ENCODE results near the gene HNRNPH3. TPM values are rescaled to one million over a fixed set of nuclear protein-coding genes. Genes with fewer than 3 reads are reported as not detected.
"Not testable (repeated sequence)": the region's sequence is repeated elsewhere in the genome, so short reads cannot be mapped to it uniquely, and the experiment has no call there.

The HNRNPH3 gene
- 19.3 and 22.0 TPM in 2 replicates for total RNA-seq
- polyA plus RNA-seq (2012): 136 TPM

DNA sequence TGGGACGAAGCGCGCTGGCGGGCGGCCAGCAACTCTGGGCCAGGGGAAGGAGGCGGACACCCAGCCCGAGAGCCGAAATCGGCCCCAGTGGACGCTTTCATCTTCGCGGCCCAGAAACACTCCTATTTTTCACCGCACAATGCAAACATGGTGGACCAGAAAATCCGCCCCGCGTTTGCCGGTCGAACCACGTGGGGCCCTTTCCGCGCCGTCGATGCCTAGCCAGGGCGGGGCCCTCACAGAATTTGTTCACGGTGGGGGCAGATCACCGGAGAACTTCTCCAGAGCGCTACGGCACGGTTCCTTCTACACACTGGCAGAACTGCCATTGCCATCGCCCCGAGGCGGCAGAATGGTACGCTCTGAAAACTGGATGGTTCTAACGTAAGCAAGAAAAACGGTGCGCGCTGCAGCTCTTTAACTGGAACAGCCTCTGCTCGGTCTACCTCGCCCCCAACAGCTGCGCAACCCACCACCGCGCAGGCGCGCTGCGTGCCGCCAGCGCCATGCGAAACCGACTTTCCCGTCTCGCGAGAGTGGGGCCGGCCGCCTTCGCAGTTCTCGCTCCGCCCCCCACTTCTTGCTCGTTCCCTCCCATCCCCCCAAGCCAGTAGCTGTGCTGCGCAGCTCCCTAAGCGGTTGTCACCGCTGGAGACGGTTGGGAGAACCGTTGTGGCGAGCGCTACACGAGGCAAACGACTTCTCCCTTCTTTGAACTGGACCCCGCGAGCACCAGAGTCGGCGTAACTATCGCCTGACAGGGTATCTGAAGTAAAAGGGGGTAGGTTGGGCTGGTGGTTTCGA is at the start of gene HNRNPH3:
HNRNPH3 (plus strand) TSS at position 610 of the 804 bp plus-strand sequence. CDS start 5,158 bp downstream, outside the sequence.
- peak; percentile 98 for DNase-seq (ENCODE audit: low read depth)

DNA sequence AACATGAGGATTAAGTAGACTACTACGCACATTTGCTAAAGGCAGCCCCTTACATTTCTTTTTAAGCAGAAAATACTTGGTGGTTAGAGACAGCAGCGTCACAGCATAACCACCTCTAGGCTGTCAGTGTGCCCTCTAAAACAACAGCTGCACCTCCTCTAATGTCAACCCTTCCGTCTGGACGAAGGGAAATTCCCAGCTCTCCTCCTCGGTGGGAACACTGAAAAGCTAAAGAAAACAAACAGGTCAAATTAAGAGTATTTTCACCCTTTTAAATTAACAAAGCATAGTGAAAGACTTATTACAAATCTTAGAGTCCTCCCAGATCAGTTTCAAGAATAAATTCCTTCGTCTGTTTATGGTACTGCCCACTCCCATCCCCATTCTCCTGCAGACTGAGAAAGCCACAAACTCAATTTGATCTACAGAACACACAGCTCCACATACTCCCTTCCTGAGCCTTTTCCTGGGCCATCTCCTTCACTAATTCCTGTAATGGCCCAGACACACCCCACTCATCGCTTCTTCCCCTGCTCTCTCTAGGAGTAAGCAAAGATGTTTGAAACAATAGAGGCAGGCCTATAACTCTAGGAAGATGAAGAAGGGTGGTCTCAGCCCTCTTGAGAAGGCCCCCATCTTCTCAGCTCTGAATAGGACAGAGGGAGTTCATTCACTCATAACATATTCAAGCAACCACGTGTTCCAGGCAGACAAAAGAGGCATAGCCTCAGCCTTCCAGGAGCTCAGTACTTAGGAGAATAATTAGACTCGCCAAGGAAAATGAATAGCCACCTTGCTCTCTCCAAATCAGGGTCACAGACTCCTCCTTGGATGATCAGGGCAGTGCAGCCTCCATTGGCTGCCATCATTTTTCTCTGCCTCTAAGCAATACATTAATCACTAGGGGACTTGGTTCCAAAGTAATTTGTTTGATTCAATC is 47.5 kb upstream of the HNRNPH3 start:
- DNase-seq (ENCODE audit: low read depth): peak; percentile 89

DNA sequence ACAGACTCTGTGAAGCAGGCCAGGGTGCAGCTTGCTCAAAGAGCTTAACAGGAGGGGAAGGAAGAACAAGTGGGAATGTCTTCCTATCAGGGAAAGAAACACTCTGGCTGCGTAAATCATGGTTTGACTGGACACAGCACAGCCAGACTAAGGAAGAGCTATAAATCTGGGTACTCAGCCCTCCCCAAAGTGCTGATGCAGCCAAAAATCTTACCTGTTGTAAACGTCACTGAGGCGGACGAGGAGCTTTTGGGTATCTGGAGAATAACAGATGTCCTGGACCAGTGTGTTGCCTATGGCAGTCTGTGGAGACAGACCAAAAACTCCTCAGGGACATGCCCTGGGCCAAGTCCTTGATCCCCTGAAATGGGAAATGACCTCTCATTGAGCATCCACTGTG is 43.1 kb upstream of the HNRNPH3 start:
- DNase-seq (ENCODE audit: low read depth): no peak

GRCh38 chr10:68290736-68291135 is 41.1 kb upstream of the HNRNPH3 start:
- no peak for DNase-seq (ENCODE audit: low read depth)

- DNase-seq (ENCODE audit: low read depth): no peak
Observed at GRCh38 chr10:68296843-68297663, 34.8 kb upstream of the HNRNPH3 start.

- DNase-seq (ENCODE audit: low read depth): no peak
Observed at GRCh38 chr10:68301301-68301700, 30.6 kb upstream of the HNRNPH3 start.

- DNase-seq (ENCODE audit: low read depth): peak; percentile 74
Observed at GRCh38 chr10:68301790-68302502, 29.9 kb upstream of the HNRNPH3 start.

GRCh38 chr10:68302503-68302823 is 29.4 kb upstream of the HNRNPH3 start:
- no peak for DNase-seq (ENCODE audit: low read depth)

DNA sequence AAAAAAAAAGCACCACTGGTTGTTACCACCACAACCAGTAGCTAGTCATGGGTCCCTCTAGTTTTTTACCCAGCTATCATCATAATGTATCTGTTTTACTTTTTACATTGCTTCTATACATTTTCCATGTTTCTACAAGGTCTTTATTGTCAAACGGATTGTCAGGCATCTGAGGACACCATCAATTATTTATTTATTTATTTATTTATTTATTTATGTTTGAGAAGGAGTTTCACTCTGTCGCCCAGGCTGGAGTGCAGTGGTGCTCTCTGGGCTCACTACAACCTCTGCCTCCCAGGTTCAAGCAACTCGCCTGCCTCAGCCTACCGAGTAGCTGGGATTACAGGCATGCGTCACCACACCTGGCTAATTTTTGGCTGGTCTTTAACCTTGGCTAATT is 29.0 kb upstream of the HNRNPH3 start:
- DNase-seq (ENCODE audit: low read depth): no peak

DNA sequence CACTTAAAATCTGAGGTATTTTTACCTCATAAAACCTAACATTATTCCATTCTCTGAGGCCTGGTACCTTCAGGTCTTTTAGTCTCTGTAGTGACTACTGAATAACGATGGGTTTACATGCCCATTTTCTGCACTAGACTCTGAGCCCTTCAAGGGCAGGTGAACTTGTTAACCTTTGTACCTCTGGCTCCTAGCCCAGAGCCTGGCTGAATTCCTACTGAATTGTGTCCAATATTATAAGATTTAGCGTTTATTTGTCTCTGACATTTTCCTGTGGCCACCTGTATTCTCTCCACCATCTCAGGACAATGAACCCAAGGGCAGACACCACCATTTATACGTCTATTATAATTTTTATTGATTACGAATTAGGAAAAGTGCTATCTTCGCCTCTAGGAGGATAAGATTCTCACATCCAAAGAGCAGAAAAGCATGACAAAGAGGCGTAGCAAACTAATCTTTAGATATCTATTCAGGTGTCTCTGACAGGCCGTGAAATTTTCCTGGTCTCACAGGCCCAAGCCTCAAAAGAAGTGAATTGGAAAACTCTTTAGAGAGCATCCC is 27.9 kb upstream of the HNRNPH3 start:
- no peak for DNase-seq (ENCODE audit: low read depth)

- DNase-seq (ENCODE audit: low read depth): no peak
Observed at GRCh38 chr10:68305854-68306253, 26.0 kb upstream of the HNRNPH3 start.

DNA sequence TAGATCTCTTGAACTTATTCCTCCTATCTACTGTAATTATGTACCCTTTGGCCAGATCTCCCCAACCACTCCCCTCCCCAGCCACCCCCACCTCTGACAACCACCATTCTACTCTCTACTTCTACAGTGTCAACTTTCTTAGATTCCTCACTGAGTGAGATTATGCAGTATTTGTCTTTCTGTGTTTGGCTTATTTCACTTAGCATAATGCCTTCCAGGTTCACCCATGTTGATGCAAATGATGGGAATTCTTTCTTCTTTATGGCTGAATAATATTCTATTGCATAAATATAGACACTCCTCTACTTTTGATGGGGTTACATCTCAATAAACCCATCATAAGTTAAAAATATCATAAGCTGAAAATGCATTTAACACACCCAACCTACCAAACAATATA is 21.3 kb upstream of the HNRNPH3 start:
- DNase-seq (ENCODE audit: low read depth): no peak

DNA sequence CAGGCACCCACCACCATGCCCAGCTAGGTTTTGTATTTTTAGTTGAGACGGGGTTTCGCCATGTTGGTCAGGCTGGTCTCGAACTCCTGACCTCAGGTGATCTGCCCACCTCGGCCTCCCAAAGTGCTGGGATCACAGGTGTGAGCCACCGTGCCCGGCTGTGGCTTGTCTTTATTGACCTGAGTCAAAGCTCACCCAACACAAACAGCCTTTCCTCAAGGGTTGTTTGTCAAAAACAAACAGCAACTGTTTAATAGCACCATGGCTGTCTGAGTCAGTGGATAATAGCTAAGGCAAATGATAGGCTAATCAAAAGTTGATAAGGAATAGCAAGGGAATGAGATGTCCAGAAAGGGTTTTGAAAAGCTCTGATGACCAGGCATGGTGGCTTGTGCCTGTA is 16.9 kb upstream of the HNRNPH3 start:
- not testable (repeated sequence) for DNase-seq (ENCODE audit: low read depth)

DNA sequence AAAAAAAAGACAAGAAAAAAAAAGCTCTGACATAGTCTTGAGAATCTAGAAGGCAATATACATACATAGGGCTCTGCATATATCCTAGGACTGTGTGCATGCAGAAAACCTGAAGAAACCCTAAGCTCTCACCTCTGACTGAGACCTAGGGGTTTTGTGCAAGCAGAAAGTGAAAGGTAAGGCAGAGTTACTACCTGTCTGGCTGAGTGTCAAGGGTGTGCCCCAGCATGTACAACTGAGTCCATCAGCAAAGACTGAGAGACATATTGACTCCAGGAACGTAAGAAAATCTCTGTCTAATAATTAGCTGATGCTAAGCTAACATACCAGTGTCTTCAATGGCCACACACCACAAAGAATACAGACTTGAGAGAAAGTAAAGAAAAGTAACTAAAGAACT is 16.3 kb upstream of the HNRNPH3 start:
- no peak for DNase-seq (ENCODE audit: low read depth)

DNA sequence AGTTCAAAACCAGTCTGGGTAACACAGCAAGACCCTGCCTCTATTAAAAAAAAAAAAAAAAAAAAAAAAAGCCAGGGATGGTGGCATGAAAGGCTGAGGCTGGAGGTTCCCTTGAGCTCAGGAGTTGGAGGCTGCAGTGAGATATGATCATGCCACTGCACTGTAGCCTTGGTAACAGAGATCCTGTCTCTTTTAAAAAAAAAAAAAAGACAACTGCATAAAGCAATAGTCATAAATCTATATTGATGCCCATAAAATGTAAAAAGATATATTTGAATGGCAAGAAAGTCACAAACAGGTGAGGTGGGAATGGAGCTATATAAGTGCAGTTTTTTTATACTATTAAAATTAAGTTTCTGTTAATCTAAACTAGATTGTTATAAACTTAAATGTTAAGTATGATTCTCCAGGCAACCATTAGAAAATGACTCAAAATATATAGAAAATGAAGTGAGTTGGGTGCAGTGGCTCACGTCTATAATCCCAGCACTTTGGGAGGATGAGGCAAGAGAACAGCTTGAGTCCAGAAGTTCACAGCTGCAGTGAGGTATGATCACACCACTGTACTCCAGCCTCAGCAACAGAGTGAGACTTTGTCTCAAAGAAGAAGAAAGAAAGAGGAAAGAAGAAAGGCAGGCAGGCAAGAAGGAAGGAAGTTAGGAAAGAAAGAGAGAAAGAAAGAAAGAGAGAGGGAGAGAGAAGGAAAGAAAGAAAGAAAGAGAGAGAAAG is 13.4 kb upstream of the HNRNPH3 start:
- no peak for DNase-seq (ENCODE audit: low read depth)

GRCh38 chr10:68324396-68324795 is 7.5 kb upstream of the HNRNPH3 start:
- DNase-seq (ENCODE audit: low read depth): not testable (repeated sequence)

DNA sequence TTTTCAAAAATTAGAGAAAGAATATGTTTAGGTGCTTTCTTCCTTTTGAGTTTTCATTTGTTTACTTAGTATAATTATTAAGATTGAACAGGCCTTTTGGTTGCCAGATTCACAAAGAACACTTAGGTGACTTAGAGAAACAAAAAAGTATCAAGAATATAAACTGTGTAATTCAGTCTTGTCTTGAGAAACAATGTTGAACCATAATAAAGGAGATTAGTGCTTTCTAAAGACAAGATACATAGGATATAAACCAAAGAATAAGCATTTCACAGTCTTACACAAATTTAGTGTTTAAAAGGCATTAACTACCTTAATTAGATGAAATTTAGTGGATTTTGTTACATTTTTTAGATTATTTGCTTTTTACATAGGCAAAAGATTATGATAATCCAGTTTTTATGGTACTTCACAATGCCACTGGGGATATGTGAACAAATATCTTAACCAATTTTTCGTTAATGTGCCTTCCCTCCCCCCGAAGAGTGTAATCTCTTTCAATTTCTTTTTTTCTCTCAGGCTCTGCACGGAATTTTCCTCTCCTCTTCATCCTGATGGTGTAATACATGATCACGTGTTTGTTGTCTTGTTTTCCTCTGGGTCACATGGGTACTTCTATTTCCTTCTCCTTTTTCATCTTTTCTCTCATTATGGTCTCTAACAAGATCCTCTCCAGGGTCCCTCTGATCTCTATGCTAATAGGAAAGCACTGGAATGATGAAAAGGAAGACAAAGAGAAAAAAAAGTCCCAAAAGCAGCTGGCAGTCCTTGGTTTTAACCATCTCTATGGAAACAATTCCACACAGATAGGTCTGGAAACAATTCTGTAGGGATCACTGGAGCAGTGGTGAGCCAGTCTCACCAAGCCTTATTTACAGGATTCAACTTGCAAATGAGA is 3.7 kb upstream of the HNRNPH3 start:
- DNase-seq (ENCODE audit: low read depth): peak; percentile 82

DNA sequence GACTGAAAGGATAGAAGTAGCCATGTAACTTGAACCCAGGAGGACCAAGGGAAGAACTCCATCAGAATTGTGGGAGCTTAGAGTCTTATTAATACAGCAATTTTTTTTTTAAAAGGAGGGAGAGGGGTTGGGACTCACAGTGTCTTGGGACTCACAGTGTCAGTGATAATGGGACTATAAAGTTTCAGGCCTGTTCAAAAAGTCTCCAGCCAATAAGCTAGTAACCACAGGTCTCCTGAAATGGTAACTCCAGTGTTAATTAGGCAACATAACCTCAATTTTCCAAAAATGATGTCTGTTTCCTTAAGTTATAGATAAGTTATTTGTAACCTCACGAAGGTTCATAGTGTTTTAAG is 2.4 kb upstream of the HNRNPH3 start:
- DNase-seq (ENCODE audit: low read depth): no peak

All from myocyte (in vitro differentiated cells).